GM19397 (cell line): Measurements from ENCODE around the gene CCT5.
A peak's percentile ranks its signal among the peaks of the same experiment; 100 is the strongest.

Experiments
- ATAC-seq: cut with Tn5 transposase; IDR thresholded peaks from one replicate; pipeline ENCODE4 v1.9.1; 2021; ENCODE audit warnings: mild to moderate bottlenecking, moderate library complexity; ENCODE audit not compliant: unreplicated experiment

CCT5 gene

DNA sequence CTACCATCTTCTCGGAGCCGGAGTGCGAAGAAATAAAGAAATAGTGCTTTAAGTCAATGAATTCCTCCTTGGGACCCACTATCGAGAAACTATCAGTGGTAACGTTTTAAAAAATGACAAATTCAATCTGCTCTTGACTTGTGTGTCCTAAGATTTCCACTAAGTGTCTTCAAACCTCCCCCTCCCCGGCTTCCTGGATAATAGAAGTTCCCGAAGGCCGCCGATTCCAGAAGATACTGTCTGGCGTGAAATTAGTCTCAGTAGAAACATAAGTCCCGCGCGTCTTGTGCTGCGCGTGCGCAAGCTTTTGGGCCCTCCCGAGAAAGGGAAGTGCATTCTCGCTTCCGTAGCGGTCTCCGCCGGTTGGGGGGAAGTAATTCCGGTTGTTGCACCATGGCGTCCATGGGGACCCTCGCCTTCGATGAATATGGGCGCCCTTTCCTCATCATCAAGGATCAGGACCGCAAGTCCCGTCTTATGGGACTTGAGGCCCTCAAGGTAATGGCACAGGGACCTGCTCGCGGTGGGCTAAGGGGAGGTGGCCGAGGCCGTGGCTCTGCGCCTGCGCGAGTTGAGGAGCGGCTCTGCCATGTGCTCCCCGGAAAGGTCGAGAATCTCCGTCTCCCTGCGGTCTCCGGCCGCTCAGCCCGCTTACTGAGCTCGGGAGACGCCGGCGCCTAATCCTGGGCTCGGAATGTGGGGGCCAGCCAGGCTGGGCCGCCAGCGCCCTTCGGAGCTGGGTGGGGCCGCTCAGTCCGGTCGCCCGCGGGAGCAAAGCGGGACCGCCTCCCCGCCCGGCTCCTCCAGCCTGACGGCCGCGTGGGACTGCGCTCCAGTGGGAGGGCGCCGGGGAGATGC, at the start of gene CCT5:
Gene CCT5, plus strand, starts transcription at position 333 of the 858 bp plus-strand sequence. Its CDS starts 61 bp downstream, at position 394.
- ATAC-seq: peak; percentile 77

GRCh38 chr5:10201223-10201868, 48.7 kb upstream of the CCT5 start:
- no peak for ATAC-seq

DNA sequence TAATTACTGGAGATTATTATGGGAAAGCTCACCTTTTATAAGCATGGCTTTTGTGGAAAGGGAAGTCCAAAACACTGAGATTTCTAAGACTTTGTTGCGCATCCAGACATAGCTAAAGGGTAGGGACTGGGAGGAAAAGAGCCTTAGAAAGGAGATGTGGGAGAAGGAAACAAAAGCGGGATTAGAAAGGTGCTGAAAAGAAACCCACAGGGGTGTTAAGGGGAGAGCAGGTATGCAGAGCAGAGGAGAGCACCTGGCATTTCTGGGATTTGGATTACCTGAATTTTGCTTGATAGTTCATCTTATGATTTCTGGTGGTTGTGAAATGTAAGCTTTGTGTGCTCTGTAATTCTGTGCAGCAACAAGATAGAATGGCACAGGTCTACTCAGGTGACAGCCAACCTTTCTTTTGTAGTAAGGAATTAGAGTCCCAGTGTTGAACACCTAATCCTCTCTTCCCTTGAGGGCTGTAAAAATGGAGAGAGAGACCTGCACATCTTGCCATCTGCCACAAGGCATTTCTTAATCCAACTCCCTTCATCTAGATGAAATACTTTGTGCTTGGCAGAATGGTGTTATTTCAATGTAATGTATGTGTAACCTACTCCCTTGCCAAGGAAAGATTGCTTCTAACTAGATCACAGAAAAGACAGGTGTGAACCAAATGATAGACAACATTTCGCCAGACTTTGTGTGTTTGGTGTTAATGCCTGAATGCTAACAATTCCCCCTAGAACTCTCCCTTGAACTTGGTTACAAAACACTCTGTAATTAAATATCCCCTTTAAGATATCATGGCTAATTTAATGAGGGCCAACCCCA, 47.8 kb upstream of the CCT5 start:
- ATAC-seq: no peak

DNA sequence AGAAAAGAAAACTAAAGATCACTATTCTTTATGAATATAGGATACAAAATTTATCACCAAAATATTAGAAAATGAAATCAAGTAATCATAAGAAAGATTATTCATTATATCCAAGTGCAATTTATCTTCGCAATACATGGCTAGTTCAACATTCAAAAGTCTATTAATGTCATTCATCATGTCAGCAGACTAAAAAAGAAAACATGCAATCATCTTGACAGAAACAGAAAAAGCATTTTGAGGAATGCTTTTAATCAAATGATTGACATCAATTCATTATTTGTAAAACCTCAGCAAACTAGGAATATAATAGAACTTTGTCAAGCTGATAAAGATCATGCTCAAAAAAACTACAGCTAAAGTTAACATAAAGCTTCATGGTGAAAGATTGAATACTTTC, 41.1 kb upstream of the CCT5 start:
- no peak for ATAC-seq

DNA sequence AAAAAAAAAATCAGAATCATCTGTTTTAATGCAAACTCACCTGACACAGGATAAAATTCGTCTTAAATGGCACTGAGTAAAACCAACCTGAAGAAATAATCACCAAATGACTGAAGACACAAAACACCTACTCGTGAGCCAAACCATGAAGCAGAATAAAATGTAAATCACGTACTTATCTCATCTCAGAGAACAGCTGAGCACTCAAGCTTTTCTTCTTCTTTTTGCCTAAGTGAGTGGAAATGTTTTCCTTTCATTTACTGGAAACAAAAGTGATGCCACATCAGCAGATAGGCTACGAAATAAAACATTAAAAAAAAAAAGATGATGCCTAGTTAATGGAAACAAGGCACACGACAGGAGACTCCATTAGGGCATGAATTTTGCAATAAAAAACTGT, 36.8 kb upstream of the CCT5 start:
- ATAC-seq: no peak

GRCh38 chr5:10214041-10214440, 36.0 kb upstream of the CCT5 start:
- no peak for ATAC-seq

DNA sequence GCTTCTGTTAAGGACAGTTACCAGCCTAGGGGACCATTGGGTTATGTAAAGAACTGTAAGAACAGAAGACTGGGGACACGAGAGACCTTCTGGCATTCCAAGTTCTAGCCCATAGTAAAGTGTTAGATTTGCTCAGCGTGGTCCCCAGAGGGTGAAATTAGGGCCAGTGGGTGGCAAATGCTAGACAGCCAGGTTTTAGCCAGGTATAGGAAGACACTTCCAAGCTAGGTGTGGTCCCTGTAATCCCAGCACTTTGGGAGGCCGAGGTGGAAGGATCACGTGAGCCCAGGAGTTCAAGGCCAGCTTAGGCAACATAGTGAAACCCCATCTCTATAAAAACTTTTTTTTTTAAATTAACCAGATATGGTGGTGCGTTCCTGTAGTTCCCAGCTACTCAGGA, 34.7 kb upstream of the CCT5 start:
- no peak for ATAC-seq

DNA sequence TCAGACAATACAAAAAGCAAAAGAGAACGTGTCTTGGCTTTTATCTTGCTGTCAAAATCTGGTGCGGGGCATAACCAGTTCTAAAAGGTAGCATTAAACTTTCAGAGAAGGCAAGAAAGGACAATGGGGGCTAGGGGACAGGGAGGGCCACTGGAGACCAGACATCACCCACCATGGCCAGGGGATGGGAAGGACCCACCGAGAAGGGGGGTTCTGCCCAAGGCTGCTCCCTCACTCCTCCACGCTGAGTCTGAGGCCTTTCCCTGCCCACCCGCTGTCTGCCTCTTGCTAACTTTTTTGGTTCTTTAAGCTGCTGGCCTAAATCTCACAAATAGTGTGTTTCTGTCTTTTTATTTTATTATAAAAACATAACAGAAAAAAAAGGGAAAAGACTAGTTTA, 34.0 kb upstream of the CCT5 start:
- ATAC-seq: no peak

DNA sequence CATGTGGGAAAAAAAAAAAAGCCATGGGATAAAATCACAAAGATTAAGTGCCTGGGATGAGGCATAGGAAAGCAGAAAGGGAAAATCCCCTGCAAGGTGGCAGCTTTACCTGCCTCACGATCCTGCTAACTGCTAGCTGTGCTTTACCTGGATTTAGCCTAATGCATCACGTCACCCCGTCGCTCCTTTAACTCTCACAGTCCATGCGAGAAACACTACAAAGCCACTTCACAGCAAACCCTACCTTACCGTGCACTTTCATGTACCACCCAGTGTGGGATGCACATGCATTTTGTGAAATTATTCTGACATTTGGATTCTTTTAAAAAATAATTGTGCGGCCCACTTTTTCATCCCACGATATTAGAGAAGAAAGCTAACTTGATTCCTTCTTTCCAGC, 31.4 kb upstream of the CCT5 start:
- no peak for ATAC-seq

DNA sequence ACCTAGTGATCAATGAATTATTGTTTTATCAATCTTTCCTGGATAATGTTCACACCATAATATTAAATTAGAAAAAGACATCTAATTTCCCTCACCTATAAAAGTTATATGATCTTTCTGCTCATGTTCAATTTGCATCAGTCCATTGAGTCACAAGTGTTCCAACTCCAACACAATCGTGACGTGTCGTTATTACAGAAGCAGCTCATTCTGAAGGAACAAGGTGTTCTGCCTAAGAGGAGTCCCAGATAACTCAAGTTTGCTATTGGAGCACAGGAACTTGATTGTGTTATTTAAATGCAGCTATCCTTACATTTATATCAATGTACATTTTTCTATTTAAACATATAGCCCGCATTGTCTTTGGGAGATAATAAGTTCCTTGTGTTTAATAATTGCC, 31.0 kb upstream of the CCT5 start:
- no peak for ATAC-seq

DNA sequence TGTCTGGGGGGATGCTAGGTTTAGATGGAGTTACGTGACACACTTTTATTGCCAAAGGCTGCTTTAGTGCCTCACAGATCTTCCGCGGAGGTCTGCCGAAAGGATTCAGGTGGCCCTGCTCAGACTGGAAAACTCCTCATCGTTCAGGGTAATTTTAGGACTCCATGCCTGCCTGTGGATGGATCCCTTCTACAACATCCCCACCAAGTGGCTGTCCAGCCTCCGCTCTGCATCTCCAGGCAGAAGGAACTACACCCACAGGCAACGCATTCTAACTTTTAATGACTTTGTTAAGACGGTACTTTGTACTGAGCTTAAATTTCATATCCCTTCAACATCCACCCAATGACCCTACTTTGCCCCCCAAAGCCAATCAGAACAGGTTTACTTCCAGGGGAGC, 29.8 kb upstream of the CCT5 start:
- no peak for ATAC-seq

GRCh38 chr5:10222326-10222725, 27.8 kb upstream of the CCT5 start:
- no peak for ATAC-seq

DNA sequence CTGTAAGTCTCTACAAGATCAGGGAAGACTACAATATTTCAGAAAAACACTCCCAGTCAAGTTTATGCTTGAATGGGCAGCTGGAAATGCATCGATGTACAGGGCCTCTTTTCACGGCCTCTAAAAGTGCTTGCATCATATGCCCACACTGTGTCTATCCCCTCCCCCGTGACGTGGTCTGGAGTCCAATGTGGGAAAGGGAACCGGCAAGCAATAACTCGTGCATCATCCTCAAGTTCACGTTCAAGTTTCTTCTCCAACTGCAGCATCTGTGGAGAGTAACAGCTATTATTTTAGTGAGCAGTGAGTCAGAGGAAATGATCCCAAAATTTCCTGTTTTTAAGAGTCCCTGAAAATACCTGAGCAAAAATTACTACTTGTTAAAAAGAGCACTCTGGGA, 22.7 kb upstream of the CCT5 start:
- no peak for ATAC-seq

- no peak for ATAC-seq
These were observed 21.8 kb upstream of the CCT5 start for GRCh38 chr5:10228288-10228687.

- ATAC-seq: no peak
These were observed 20.6 kb upstream of the CCT5 start for GRCh38 chr5:10229306-10230048.

DNA sequence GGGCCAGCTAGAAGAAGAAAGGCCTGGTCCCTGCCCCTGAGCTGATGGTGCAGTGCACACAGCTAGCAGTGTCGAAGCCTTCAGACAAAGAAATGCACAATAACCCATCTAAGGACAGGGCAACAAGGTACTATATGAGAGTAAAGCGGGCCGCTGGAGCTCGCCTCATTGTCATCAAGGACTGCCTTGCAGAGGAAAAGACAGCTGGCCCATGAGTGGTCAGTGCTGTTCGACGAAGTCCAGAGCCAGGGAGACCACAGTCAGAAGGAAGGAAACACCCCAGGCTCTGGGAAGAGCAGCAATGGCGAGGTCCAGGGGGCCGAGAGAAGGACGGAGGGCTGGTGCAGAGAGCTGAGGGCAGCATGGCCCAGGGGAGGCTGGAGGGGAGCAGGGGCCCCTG, 17.7 kb upstream of the CCT5 start:
- no peak for ATAC-seq

DNA sequence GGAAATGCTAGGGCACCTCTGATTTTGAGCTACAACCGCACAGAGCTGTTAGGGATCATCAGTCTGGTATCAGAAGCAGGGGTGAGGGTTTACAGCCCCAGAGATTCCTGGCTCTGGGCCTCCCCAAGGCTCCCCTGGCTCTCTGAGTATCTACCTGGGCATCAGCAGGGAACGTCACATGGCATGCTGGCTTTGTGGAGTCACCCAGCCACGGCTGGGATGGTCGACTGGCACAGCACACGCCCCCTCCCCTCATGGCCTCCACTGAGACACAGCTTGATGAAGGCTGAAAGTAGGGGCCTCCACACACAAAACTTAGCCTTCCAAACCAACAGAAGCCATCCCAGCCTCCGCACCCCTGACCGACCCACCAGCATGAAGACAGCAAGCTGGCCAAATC, 17.1 kb upstream of the CCT5 start:
- ATAC-seq: no peak

DNA sequence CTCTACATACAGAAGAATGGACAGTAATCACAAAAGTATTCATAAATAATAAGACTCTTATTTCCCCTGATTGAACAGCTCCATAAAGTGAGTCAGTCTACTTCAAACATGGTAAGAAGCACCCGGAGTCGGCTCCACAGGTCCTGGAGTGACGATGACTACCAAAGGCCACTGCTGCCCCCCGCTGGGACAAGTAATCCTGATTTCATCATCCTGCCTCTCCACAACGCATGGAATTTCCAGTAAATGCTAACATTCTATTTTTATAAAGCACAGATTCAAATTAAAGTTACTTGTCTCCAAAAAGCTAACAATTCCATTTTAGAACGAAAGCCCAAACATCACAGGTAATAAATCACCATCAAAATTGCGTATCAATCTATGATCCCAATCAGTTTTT, 16.6 kb upstream of the CCT5 start:
- ATAC-seq: no peak

- ATAC-seq: no peak
These were observed 14.7 kb upstream of the CCT5 start for GRCh38 chr5:10235350-10235749.

- no peak for ATAC-seq
These were observed 6.3 kb upstream of the CCT5 start for GRCh38 chr5:10243660-10244240.
